Stomach (tissue), 9 donors: ENCODE measurements around the gene GBA3. TPM values are rescaled to one million over a fixed set of nuclear protein-coding genes. Genes with fewer than 3 reads are reported as not detected.

Source experiments
- DNase-seq, 2 donors: peaks; one replicate each; pipeline versions ENCODE4 v3.0.0 to v3.0.0-alpha.2; 2013 to 2019
- H3K27ac ChIP-seq, 5 donors: fragments of 200-600 bp in 4 of 5; sonication (generic) in 4 of 5; one replicate each; pipeline ENCODE4 v1.5.1; 2013 to 2019; ENCODE audit warnings: mild to moderate bottlenecking in 1 of 5, moderate library complexity in 1 of 5
- H3K27me3 ChIP-seq, 3 donors: fragments of 200-600 bp; sonication (generic); one replicate each; pipeline ENCODE4 v1.5.1; 2017 to 2019; ENCODE audit warnings: mixed run types in 1 of 3
- H3K36me3 ChIP-seq, 4 donors: fragments of 200-600 bp; sonication (generic); 1 replicate in 3 of 4; 2 replicates in 1 of 4; pipeline ENCODE4 v1.5.1; 2016 to 2019
- H3K4me1 ChIP-seq, 4 donors: fragments of 200-600 bp; sonication (generic); one replicate each; pipeline ENCODE4 v1.5.1; 2016 to 2019
- H3K4me3 ChIP-seq, 4 donors: fragments of 200-600 bp; sonication (generic) in 3 of 4; one replicate each; pipeline ENCODE4 v1.5.1; 2016 to 2019; ENCODE audit warnings: mild to moderate bottlenecking in 1 of 4
- H3K9me3 ChIP-seq, 4 donors: fragments of 200-600 bp; sonication (generic); one replicate each; pipeline ENCODE4 v1.5.1; 2016 to 2019
- CTCF ChIP-seq, 7 experiments: fragments of 450-650 bp in 4 of 7; fragments of 200-600 bp in 3 of 7; sonication (generic) in 3 of 7; IDR thresholded peaks; one replicate each; pipeline ENCODE4 v1.5.1; 2016 to 2019; ENCODE audit warnings: antibody characterized with exemption in 7 of 7, control low read depth in 2 of 7, mild to moderate bottlenecking in 1 of 7
- EP300 ChIP-seq: sonication (generic); formaldehyde crosslinking; IDR thresholded peaks from one replicate; pipeline ENCODE4 v1.6.1; 2017; ENCODE audit warnings: antibody characterized with exemption
- POLR2A ChIP-seq, 4 donors: fragments of 450-650 bp; IDR thresholded peaks; one replicate each; pipeline ENCODE4 v1.6.1; 2016; ENCODE audit warnings: antibody characterized with exemption in 4 of 4, control low read depth in 2 of 4, mild to moderate bottlenecking in 1 of 4, moderate library complexity in 1 of 4
- POLR2AphosphoS5 ChIP-seq, 3 donors: sonication (generic); formaldehyde crosslinking; IDR thresholded peaks; one replicate each; pipeline ENCODE4 v1.6.1; 2016; ENCODE audit warnings: antibody characterized with exemption in 3 of 3
- WGBS, 5 donors: extraction: QIAGEN DNeasy Blood & Tissue Kit in 3 of 5; methylation state at CpG; one replicate each; pipeline versions ENCODE4 v1.1.5 to v1.1.7; 2013 to 2018; 5-methylcytosine and 5-hydroxymethylcytosine counted together
- intact Hi-C: fragments of 100-400 bp; cut with DNase I; formaldehyde crosslinking; loops from one replicate; pipeline ENCODE4 v1.15.1; 2023; ENCODE audit warnings: low total_unique reads
- polyA plus RNA-seq, 3 donors: library from polyadenylated mRNA; stranded (reverse); fragments of 200-250 nt; gene quantifications; one replicate each; pipeline ENCODE4 v1.2.3, GENCODE V29; 2013
- total RNA-seq, 5 donors: library from RNA; depleted of rRNA; stranded (reverse); fragments of >200 nt; gene quantifications; one replicate each; pipeline versions ENCODE4 v1.1.0 to v1.2.3, GENCODE V29; 2014 to 2016
- donor health status: healthy with polysubstance abuse.
- donor health status: Bipolar disorder and iron deficiency.
- donor health status: healthy.

Gene GBA3
- total and polyA plus RNA-seq, 8 donors: 0.10 to 13.0 (median 2.8) TPM; not detected in 5

- no peak overlapping the region for H3K4me3 ChIP-seq
- 49 to 77% (median 67%) methylated on average over 2 of the region's 2 CpGs for WGBS, 5 donors
- H3K9me3 ChIP-seq: peaks cover 0 to 6% (median 0%) of the 10 kb centered on the region in 4 donors
- intact Hi-C loops: no loop called here
- no peaks in the 10 kb centered on the region for H3K27me3 ChIP-seq
- TF ChIP-seq POLR2AphosphoS5 (IDR thresholded peaks at IDR 0.05) (no peak), POLR2A (IDR thresholded peaks at IDR 0.05) (no peak), CTCF (IDR thresholded peaks at IDR 0.05) (no peak), EP300 (no peak)
- no peak for DNase-seq
- H3K4me1 ChIP-seq: no peaks in the 10 kb centered on the region
- H3K36me3 ChIP-seq: no peaks in the 10 kb centered on the region
- no peak overlapping the region for H3K27ac ChIP-seq
Measured at GRCh38 chr4:22814906-22815305, 122.2 kb downstream of the GBA3 start.

- intact Hi-C loops: no loop called here
- no peak overlapping the region for H3K27ac ChIP-seq
- no peaks in the 10 kb centered on the region for H3K9me3 ChIP-seq
- DNase-seq: no peak
- 79 to 87% (median 81%) methylated on average over 6 of the region's 6 CpGs for WGBS, 5 donors
- TF ChIP-seq POLR2A (IDR thresholded peaks at IDR 0.05) (no peak), POLR2AphosphoS5 (IDR thresholded peaks at IDR 0.05) (no peak), CTCF (IDR thresholded peaks at IDR 0.05) (no peak), EP300 (no peak)
- H3K36me3 ChIP-seq: no peaks in the 10 kb centered on the region
- no peaks in the 10 kb centered on the region for H3K27me3 ChIP-seq
- no peaks in the 10 kb centered on the region for H3K4me1 ChIP-seq
- no peak overlapping the region for H3K4me3 ChIP-seq
Measured at GRCh38 chr4:22824091-22824490, 131.4 kb downstream of the GBA3 start.

GRCh38 chr4:22842360-22843018, 149.8 kb downstream of the GBA3 start:
- H3K4me3 ChIP-seq: no peak overlapping the region
- 51 to 69% (median 60%) methylated on average over 5 of the region's 5 CpGs for WGBS, 5 donors
- H3K36me3 ChIP-seq: no peaks in the 10 kb centered on the region
- no peak overlapping the region for H3K27ac ChIP-seq
- H3K27me3 ChIP-seq: no peaks in the 10 kb centered on the region
- intact Hi-C loops: no loop called here
- no peak for DNase-seq
- H3K4me1 ChIP-seq: no peaks in the 10 kb centered on the region
- no peaks in the 10 kb centered on the region for H3K9me3 ChIP-seq
- TF ChIP-seq EP300: no peak
- no peak for TF ChIP-seq POLR2AphosphoS5 (IDR thresholded peaks at IDR 0.05)
- TF ChIP-seq CTCF (IDR thresholded peaks at IDR 0.05): no peak
- TF ChIP-seq POLR2A (IDR thresholded peaks at IDR 0.05): no peak

- intact Hi-C loops: no loop called here
- 0 to 62% (median 43%) methylated on average over 1 of the region's 1 CpG for WGBS, 5 donors
- DNase-seq: peak in 1 of 2 donors; percentile 21
- TF ChIP-seq CTCF (IDR thresholded peaks at IDR 0.05) (no peak), POLR2AphosphoS5 (IDR thresholded peaks at IDR 0.05) (no peak), POLR2A (IDR thresholded peaks at IDR 0.05) (no peak), EP300 (no peak)
- H3K27me3 ChIP-seq: no peaks in the 10 kb centered on the region
- H3K36me3 ChIP-seq: no peaks in the 10 kb centered on the region
- no peaks in the 10 kb centered on the region for H3K4me1 ChIP-seq
- no peak overlapping the region for H3K4me3 ChIP-seq
- no peak overlapping the region for H3K27ac ChIP-seq
- H3K9me3 ChIP-seq: no peaks in the 10 kb centered on the region
Measured at GRCh38 chr4:22848332-22848731, 155.6 kb downstream of the GBA3 start.
